NCI-H774 (cell line): Measurements from ENCODE around the gene TIPARP.

Experiments
- DNase-seq: peaks from one replicate; lab custom pipeline; 2025; lab: John Stamatoyannopoulos, UW

TIPARP gene

GRCh38 chr3:156676768-156677479 is 2.5 kb downstream of the TIPARP start:
- no peak for DNase-seq

GRCh38 chr3:156677536-156677935 is 3.1 kb downstream of the TIPARP start:
- DNase-seq = no peak

- DNase-seq = no peak
These were observed 3.8 kb downstream of the TIPARP start for GRCh38 chr3:156678197-156678596.

- no peak for DNase-seq
These were observed 6.0 kb downstream of the TIPARP start for GRCh38 chr3:156680243-156680914.

- peak; percentile 94 for DNase-seq
These were observed 6.6 kb downstream of the TIPARP start for GRCh38 chr3:156681002-156681401.

- no peak for DNase-seq
These were observed 8.1 kb downstream of the TIPARP start for GRCh38 chr3:156682501-156682900.

GRCh38 chr3:156682963-156683362 is 8.6 kb downstream of the TIPARP start:
- DNase-seq = no peak

GRCh38 chr3:156685198-156685597 is 10.8 kb downstream of the TIPARP start:
- DNase-seq = no peak

- DNase-seq = no peak
These were observed 11.4 kb downstream of the TIPARP start for GRCh38 chr3:156685752-156686151.

- DNase-seq = no peak
These were observed 12.6 kb downstream of the TIPARP start for GRCh38 chr3:156687023-156687422.

GRCh38 chr3:156688632-156689452 is 14.5 kb downstream of the TIPARP start:
- no peak for DNase-seq

- no peak for DNase-seq
These were observed 15.2 kb downstream of the TIPARP start for GRCh38 chr3:156689608-156690007.

GRCh38 chr3:156691920-156692319 is 17.5 kb downstream of the TIPARP start:
- DNase-seq = no peak

GRCh38 chr3:156693166-156693565 is 18.8 kb downstream of the TIPARP start:
- no peak for DNase-seq

GRCh38 chr3:156694536-156694935 is 20.1 kb downstream of the TIPARP start:
- no peak for DNase-seq

- no peak for DNase-seq
These were observed 28.0 kb downstream of the TIPARP start for GRCh38 chr3:156702367-156702766.

- DNase-seq = no peak
These were observed 30.1 kb downstream of the TIPARP start for GRCh38 chr3:156704370-156705036.

- DNase-seq = no peak
These were observed 31.6 kb downstream of the TIPARP start for GRCh38 chr3:156705761-156706616.

- DNase-seq = no peak
These were observed 33.2 kb downstream of the TIPARP start for GRCh38 chr3:156707588-156707987.

GRCh38 chr3:156710429-156710828 is 36.0 kb downstream of the TIPARP start:
- DNase-seq = no peak

GRCh38 chr3:156711113-156711512 is 36.7 kb downstream of the TIPARP start:
- no peak for DNase-seq
